Skin epidermis (tissue), 12 donors: ENCODE data around the gene GSAP.

Experiments
- H3K27ac ChIP-seq, 21 experiments: fragments of 200-600 bp; sonication (generic) in 11 of 21; one replicate each; pipeline ENCODE4 v1.5.0; 2020; ENCODE audit warnings: mild to moderate bottlenecking in 3 of 21, inconsistent platforms in 2 of 21, moderate library complexity in 2 of 21
- H3K4me3 ChIP-seq, 7 experiments: fragments of 200-600 bp; sonication (generic) in 2 of 7; one replicate each; pipeline ENCODE4 v1.5.0; 2020; ENCODE audit warnings: inconsistent platforms in 2 of 7, mild to moderate bottlenecking in 2 of 7, moderate library complexity in 1 of 7

The GSAP gene

DNA sequence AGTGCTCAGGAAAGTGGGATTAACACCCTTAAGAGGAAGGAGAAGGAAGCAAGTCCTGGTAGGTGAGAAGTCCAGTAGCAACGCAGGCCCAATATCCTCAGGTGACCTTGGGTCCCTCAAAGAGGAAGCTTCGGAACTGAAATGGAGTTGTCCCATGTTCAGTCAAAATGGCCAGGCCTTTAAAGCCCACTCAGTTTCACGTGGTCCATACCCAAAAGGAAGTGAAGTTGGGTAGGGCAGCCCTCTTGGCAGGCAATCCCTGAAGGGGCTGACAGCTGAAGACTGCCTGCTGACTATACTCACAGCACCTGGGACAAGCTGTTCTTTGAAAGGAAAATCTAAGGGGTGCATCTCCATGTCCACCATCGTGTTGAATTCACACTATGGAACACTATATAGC is 3.0 kb downstream of the GSAP start:
- H3K4me3 ChIP-seq, result no peak overlapping the region
- H3K27ac ChIP-seq, result peak overlapping the region in 3 of 21 experiments; percentile 5 to 93 (median 89)

DNA sequence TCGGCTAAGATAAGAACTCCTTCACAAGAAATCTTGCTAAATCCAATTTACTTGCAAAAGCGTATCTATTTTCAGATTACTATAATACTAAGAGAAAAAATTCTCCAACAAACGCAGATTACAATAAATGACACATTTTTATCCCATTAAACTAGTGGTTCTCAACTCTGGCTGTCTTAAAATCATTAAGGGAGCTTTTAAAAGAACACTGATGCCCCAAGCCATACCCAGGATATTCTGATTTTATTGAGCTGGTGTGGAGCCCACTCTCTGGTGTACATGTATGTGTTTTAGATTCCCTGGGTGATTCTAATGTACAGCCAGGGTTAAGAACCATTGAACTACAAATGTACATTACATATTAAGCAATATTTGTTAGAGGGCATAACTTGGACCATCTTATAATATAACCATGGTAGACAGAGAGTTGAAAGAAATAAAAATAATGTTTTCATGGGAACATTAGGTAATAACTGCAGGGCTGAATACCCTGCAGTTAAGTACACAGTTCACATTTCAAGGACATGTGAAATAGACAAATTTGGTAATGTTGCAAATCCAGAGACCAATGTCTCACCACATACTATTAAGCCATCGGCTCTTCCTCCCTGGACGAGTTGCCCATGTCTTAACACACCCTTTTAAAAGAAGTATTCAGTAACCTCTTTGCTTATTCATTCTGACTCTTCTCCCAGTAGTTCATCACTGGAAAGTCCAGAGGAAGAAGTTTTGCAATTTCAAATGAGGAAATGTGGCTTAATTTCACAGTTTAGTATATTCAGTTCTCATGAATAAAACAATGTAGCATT is 6.2 kb downstream of the GSAP start:
- Histone ChIP-seq H3K27ac (peak overlapping the region in 9 of 21 experiments; percentile 3 to 63 (median 47)), H3K4me3 (no peak overlapping the region)

DNA sequence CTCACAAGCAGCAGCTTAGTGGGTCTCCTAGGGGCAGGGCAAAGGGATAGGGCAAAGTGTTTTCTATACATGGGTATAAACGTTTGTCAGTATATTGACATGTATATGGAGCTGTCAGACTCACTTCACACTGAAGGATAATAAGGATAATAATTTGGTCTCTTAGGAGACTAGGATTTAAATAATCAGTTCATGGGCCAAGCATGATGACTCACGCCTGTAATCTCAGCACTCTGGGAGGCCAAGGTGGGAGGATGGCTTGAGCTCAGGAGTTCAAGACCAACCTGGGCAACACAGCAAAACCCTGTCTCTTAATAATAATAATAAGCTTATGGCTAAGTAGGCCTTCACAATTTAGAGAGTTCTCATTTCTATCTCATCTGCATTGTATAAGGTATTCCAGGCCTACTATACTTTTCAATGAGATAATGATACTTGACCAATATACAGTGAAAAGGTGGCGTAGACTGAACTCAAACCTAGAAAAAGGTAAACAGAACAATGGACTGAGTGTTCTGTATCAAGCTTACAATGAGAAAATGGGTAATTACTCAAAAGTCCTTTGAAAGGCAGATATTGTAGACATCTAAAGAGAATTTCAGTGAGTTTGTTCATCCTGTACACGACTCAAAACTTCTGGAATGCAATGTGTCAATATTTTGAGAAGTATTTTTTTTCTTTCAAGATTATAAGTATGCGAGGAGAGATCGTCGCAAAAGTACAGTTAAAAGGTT is 7.0 kb downstream of the GSAP start:
- Histone ChIP-seq H3K4me3 (no peak overlapping the region), H3K27ac (peak overlapping the region in 7 of 21 experiments; percentile 3 to 63 (median 46))

DNA sequence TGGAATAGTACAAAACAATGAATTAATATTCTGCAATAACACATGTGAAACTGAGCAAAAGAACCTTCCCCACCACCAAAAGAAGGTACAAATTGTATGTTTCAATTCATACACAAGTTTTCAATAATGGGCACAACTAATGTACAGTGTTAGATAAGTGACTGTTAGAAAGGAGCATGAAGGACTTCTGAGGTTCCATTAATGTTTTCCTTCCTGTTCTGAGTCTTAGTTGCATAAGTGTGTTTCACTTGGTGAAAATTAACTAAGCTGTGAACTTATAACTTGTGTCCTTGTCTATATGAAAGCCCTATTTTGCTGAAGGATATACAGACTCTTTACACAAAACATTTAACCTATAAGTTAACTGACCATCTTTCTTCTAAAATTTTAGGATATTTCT is 8.2 kb downstream of the GSAP start:
- Histone ChIP-seq H3K27ac (no peak overlapping the region), H3K4me3 (no peak overlapping the region)

DNA sequence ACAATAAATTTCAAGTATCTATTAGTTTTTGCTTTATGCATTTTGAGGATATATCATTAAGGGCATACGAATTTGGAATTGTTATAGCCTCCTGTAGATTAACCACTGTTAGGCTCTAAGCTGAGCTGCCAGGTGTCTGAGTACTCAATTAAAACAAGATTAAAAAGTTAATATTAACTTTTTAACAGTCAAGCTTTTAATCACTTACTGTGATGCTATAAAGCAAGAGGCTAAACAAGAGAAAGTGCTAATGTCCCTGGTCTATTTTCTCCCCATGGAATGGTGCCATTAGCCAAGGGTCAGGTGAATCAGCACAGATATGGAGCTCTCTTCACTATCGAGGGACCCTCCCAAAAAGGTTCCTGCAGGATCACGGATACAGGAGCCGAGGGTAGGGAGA is 9.7 kb downstream of the GSAP start:
- no peak overlapping the region for H3K27ac ChIP-seq
- no peak overlapping the region for H3K4me3 ChIP-seq

DNA sequence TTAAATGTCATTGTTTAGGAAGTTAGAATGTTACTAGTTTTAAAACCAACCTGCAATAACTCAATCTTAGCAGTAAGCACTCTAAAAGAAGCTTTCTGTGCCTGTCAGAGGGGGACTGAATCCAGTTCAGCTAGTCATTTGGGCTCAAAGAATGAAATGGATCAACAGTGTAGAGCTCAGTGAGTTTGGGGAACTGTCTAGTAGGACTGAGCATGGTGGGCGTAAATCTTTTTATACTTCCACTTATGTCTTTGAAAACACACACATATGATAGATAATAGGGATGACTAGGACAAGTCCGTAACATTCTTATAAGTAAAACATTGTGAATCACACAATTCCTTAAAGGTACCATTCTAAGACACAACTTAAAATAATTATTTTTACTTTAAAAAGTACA is 11.5 kb downstream of the GSAP start:
- H3K27ac ChIP-seq, result no peak overlapping the region

DNA sequence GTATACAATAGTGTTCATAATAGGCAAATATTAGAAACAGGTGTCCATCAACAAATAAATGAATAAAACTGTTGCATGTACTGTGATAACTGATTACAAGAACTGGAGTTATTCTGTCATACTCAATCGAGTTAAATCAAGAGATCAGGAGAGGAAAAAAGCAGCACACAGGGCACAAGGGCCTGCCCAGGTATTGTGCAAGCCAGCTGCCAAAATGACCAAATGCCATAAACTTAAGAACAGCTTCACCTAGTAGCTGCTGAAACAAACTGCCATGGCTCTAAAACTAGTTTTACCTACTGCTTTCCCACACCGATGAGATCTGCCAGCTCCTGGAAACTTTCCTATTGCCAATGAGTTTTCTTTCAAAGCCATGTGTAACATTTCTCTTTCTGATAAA is 12.2 kb downstream of the GSAP start:
- no peak overlapping the region for H3K4me3 ChIP-seq
- H3K27ac ChIP-seq, result no peak overlapping the region

More for the DNA sequence above, 11.5 kb downstream of the GSAP start:
- no peak overlapping the region for H3K4me3 ChIP-seq

DNA sequence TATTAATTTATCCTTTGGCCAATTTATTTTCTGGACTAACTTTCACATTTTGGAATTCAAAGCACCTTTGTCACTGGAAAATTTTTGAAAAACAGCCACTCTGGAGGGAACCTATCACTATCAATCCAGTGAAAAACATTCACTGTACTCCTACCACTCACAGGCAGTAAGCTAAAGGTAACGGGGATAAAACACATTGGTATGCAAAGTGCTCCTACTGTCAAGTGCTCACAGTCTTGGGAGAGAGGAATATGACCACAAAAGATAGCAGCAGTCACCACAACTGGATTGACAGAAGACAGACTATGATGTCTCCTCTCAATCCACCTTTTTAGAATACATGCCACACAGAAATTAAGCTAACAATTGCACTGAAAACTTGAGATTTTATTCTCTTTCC is 13.3 kb downstream of the GSAP start:
- H3K4me3 ChIP-seq, result no peak overlapping the region
- H3K27ac ChIP-seq, result no peak overlapping the region

DNA sequence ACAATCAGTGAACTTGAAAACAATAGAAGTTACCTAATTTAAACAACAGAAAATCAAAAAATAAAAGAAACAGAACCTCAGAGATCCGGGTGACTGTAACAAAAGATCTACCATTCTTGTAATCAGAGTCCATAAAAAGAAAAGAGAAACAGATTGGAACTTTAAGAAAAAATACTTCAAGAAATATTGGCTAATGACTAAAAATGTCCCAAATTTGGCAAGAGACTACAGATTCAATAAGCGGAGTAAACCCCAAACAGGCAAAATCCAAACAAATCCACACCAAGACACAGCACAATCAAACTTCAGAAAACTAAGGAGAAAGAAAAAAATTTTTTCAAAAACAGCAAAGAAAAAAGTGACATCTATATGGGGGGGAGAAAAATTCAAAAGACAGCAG is 15.1 kb downstream of the GSAP start:
- H3K27ac ChIP-seq, result peak overlapping the region in 1 of 21 experiments; percentile 20
- H3K4me3 ChIP-seq, result no peak overlapping the region

DNA sequence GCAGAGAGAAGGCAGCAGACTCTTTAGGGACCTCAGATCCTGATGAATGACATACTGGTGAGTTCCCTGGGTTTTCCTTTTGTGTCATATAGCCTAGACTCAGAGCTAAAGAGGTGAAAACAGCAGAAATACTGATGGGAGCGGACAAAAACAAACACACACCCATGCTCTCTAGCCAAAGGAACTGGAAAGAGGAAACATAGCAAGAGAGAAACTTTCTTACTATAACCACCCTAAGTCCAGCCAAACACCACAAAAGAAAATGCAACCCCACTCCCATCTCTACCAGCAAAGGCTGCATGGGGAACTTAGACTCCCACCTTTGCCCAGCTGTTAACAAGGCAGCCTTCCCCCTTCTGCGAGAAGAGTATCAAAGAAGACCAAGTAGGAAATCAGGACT is 16.3 kb downstream of the GSAP start:
- Histone ChIP-seq H3K4me3 (no peak overlapping the region), H3K27ac (peak overlapping the region in 3 of 21 experiments; percentile 5 to 40 (median 7))

DNA sequence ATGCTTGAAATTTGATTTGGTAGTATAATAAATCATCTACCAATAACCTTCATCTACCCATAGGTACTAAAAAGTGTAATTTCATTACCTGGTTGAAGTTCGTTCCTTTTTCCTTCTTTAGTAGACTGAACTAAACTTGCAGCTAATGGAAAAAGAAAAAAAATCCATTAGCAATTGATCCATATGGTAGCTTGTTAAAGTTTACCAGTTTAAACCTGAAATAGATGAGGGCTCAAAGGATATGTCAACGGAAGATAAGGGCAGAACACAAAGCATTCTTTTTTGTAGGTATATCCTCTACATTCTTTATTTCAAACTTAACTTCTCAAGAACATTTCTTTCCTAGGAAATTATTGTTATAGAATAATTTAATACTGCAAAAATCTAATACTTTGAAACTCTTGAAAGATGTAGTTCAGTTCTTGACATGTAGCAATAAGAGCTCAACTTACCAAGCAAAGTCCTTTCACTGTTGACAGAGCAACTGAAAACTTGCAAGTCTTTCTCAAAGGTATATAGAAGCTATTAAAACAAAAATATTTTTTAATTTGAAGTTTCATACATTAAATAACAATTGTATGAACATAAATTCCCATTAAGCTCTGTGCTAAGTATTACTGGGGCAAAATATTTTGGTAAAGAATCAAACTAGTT is 19.1 kb downstream of the GSAP start:
- no peak overlapping the region for H3K27ac ChIP-seq
- H3K4me3 ChIP-seq, result no peak overlapping the region

DNA sequence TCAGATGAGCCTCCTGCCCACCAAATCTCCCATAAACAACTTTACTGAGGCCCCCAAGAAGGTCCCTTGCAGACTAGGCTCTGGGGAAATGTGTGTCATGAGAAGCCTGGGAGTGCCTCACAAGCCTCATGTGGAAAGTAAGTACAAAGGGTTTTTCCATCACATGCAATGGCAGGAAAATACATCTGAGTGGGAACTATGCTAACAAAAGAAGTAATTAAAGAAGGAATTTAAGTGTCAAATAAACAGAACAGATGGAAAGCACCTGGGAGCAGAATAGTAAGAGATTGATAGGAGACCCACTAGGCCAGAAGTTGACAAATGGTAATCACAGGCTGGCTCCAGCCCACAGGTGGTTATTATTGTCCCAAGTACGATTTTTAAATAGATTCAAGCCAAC is 20.5 kb downstream of the GSAP start:
- Histone ChIP-seq H3K27ac (no peak overlapping the region), H3K4me3 (no peak overlapping the region)

DNA sequence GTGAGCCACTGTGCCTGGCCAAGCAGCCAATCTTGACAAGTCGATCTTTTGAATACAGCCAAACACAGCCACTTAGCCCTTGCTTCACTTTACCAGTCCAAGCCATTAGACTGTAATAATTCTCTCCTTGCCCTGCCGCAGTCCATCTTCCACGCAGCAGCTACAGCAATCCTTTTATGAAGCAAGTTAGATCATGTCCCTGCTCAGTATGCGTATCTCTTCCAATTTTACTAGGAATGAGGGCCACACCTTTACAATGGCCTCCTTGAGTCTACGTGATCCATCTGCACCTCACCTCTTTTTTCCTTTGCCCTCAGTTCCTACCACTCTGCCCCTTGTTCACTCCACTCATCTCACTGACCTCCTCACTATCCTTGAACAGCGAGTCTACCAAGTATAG is 22.2 kb downstream of the GSAP start:
- H3K27ac ChIP-seq, result peak overlapping the region in 19 of 21 experiments; percentile 8 to 76 (median 62)
- H3K4me3 ChIP-seq, result no peak overlapping the region

DNA sequence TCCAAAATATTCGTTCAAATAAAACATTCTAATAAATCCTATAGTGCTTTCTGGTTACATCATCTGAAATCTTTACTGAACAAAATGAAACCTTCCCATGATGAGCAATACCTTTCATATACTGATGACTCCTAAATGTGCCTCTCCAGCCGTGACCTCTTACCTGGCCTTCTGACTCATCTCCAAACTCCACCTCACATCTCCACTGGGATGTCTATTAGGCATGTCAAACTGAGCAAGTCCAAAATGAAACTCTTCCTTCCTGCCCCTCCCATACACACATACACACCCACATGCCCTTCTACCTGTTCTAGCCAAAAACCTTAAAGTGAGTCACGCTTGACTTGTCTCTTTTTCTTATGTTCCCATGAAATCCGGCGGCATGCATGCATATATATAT is 22.9 kb downstream of the GSAP start:
- no peak overlapping the region for H3K4me3 ChIP-seq
- peak overlapping the region in 10 of 21 experiments; percentile 35 to 76 (median 68) for H3K27ac ChIP-seq

DNA sequence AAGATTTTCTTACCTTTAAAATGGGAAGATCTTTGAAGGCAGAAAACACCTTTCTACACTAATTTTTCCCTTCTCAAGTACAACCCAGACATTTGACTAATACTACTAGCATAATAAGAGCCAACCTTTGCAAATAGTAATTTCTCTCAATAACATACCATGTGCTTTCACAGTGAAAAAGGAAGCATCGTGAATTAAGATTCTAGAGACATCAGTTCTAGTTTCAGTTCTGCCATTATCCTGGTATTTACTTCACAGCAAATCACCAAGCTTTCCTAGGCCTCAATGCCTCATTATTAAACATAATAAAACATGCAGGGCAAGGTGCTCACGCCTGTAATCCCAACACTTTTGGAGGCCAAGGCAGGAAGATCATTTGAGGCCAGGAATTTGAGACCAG is 24.9 kb downstream of the GSAP start:
- Histone ChIP-seq H3K4me3 (no peak overlapping the region), H3K27ac (peak overlapping the region in 2 of 21 experiments; percentile 7 to 16)

DNA sequence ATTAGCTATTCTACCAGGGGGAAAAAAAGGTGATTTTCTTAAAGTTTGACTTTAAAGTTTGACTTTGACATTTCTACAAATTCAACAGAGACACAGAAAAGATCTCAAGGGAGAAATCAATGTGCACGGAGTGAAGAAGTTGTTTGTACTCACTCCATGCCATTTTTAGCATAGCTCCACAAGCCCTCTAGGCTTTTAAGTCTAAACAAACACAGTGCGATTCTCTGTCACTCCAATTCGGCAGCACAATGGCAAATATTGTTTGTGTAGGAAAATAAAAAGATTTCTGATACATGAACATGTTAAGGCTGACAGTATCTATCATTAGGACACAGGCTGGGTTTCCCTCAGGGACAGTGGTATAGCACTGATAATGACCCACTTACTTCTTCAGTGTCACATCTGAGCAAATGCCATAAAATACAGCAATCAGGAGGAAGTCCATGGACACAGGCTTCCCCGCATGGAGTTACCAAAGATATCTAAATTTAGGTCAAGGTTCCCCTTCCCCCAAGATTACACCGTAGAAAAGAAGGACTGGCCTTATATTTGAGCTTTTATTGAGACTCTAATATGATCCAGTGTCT is 28.0 kb downstream of the GSAP start:
- H3K27ac ChIP-seq, result peak overlapping the region in 1 of 21 experiments; percentile 11
- no peak overlapping the region for H3K4me3 ChIP-seq

DNA sequence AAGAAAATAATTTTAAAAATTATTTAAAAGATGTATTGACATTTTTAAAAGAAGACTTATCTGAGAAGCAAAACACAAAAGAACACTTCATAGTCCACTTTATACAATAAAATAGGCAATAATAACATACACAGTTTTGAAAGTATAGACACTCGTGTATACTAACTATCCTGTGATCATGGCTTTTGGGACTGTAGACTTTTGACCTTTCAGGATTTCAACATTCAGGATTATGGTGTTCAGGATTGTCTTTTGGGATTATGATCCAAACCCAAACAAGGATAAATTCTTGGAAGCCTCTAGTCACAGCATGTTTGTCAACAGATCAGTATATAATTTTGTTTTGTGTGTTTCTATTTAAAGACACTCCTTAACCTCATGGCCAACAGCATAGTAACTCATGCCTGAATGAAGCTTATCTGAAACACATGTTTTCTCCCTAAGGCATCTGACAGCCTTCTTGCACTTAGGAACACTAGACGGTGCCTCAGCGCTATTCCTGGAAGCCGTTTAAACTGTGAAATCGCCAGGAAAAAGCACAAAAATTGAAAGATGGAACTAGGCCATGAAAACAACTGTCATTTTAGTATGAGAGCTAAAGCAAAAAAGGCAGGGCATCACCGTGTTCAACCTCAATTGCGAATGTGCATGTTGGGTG is 29.9 kb downstream of the GSAP start:
- H3K4me3 ChIP-seq, result no peak overlapping the region
- H3K27ac ChIP-seq, result no peak overlapping the region

DNA sequence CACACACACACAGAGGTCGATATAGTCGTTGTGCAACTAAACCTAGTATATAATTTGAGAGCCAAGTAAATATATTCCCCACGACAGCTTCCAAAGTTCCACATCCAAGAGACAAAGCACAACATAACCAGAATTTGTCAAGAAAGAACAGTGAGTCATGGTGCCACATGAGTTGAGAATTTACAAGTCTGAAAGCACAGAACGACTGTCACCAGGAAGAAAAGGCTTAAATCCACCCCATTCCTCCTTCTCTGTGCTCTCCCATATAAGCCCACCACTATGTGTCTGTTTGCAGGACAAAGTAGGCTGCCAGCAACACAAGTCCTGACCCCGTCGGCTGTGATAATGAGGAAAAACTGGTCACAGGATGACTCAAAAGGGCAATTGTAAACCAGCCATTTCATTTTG is 32.8 kb downstream of the GSAP start:
- no peak overlapping the region for H3K4me3 ChIP-seq
- H3K27ac ChIP-seq, result no peak overlapping the region

DNA sequence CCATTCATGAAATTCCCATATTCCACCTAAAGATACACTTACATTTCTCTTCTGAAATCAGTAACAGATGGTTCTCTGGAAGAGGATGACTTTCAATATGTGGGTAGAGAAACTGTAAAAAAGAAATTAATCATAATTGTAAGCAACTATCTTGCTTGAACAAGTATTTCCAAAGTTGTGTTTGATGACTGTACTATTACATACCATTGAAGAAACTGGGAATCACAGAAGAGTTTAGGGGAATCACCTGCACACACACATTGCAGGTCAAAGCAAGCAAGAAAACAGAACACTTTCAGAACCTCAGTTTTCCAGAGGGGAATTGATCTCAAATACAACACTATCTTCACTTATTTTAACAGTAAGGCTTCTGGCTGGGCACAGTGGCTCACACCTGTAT is 33.6 kb downstream of the GSAP start:
- H3K4me3 ChIP-seq, result no peak overlapping the region
- H3K27ac ChIP-seq, result no peak overlapping the region

DNA sequence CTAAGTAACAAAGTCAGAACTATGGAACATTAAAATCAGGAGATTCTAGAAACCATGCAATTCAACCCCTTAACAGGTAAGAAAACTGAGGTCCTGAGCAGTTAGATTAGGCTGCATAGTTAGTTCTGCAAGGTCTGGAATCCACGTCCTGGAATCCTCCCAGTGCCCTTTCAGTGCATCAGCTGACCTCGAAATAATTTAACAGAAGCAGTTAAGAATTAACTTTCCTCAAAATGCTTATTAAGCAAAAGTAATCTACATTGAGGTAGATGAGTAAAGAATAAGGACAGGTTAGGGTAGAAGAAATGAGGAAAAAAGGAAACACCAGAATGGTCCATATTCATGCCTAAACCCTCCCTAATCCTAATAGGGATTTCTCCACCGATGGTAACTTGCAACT is 37.6 kb downstream of the GSAP start:
- Histone ChIP-seq H3K27ac (no peak overlapping the region), H3K4me3 (no peak overlapping the region)
